ENCODE results near the gene SOX2.

SOX2 gene

GRCh38 chr3:181709537-181710279 lies 2.0 kb upstream of the SOX2 start:
- Histone ChIP-seq H3K4me3 (ENCODE audit: low read length) (peak overlapping the region; percentile 69), H3K4me1 (ENCODE audit: control insufficient read depth, low read length) (peaks cover 42% of the 10 kb centered on the region), H3K9me3 (ENCODE audit: control insufficient read depth, insufficient read depth, low read length) (no peaks in the 10 kb centered on the region), H3K36me3 (ENCODE audit: control insufficient read depth, low read length) (no peaks in the 10 kb centered on the region), H3K9me2 (replicated peaks; ENCODE audit: control insufficient read depth, low read length) (no peaks in the 10 kb centered on the region), H3K27ac (ENCODE audit: low read depth, low read length) (no peak overlapping the region), H3K79me2 (ENCODE audit: control insufficient read depth, low read length) (no peaks in the 10 kb centered on the region), H3K4me2 (ENCODE audit: low read length) (peak overlapping the region; percentile 73), H3K27me3 (ENCODE audit: control insufficient read depth, low read length) (peaks cover 50% of the 10 kb centered on the region), H3F3A (ENCODE audit: control insufficient read depth, insufficient read depth) (0 out of 2 replicates have a peak, but pooled peaks cover 7% of the 10 kb centered on the region), H4K20me1 (ENCODE audit: control insufficient read depth, insufficient read depth, low read depth, low read length) (no peaks in the 10 kb centered on the region)
- peak; percentile 80 for TF ChIP-seq CTCF (IDR thresholded peaks at IDR 0.05; ENCODE audit: low read depth, low read length, poor library complexity, severe bottlenecking)
- TF ChIP-seq EZH2phosphoT487 (IDR thresholded peaks at IDR 0.05; ENCODE audit: borderline replicate concordance, low read length): peak; percentile 67; the same call in 1 of the 2 replicates

- peak overlapping the region; percentile 65 for H3K4me3 ChIP-seq (ENCODE audit: low read length)
- H3F3A ChIP-seq (ENCODE audit: control insufficient read depth, insufficient read depth): 0 out of 2 replicates have a peak, but pooled peaks cover 7% of the 10 kb centered on the region
- TF ChIP-seq EZH2phosphoT487 (IDR thresholded peaks at IDR 0.05; ENCODE audit: borderline replicate concordance, low read length) (no peak), CTCF (IDR thresholded peaks at IDR 0.05; ENCODE audit: low read depth, low read length, poor library complexity, severe bottlenecking) (no peak)
- peaks cover 44% of the 10 kb centered on the region for H3K4me1 ChIP-seq (ENCODE audit: control insufficient read depth, low read length)
- peaks cover 57% of the 10 kb centered on the region for H3K27me3 ChIP-seq (ENCODE audit: control insufficient read depth, low read length)
- H3K4me2 ChIP-seq (ENCODE audit: low read length): peak overlapping the region; percentile 48
- no peaks in the 10 kb centered on the region for H3K9me2 ChIP-seq (replicated peaks; ENCODE audit: control insufficient read depth, low read length)
- H3K27ac ChIP-seq (ENCODE audit: low read depth, low read length): no peak overlapping the region
- no peaks in the 10 kb centered on the region for H3K36me3 ChIP-seq (ENCODE audit: control insufficient read depth, low read length)
- H4K20me1 ChIP-seq (ENCODE audit: control insufficient read depth, insufficient read depth, low read depth, low read length): no peaks in the 10 kb centered on the region
- no peaks in the 10 kb centered on the region for H3K79me2 ChIP-seq (ENCODE audit: control insufficient read depth, low read length)
- H3K9me3 ChIP-seq (ENCODE audit: control insufficient read depth, insufficient read depth, low read length): no peaks in the 10 kb centered on the region
Measured at GRCh38 chr3:181710345-181711291, 1.1 kb upstream of the SOX2 start.

DNA sequence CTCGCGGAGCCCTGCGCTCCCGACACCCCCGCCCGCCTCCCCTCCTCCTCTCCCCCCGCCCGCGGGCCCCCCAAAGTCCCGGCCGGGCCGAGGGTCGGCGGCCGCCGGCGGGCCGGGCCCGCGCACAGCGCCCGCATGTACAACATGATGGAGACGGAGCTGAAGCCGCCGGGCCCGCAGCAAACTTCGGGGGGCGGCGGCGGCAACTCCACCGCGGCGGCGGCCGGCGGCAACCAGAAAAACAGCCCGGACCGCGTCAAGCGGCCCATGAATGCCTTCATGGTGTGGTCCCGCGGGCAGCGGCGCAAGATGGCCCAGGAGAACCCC lies 464 bp downstream of the SOX2 start:
- H3K79me2 ChIP-seq (ENCODE audit: control insufficient read depth, low read length): no peaks in the 10 kb centered on the region
- H3K36me3 ChIP-seq (ENCODE audit: control insufficient read depth, low read length): no peaks in the 10 kb centered on the region
- no peaks in the 10 kb centered on the region for H3K9me2 ChIP-seq (replicated peaks; ENCODE audit: control insufficient read depth, low read length)
- peaks cover 72% of the 10 kb centered on the region for H3K27me3 ChIP-seq (ENCODE audit: control insufficient read depth, low read length)
- H3K9me3 ChIP-seq (ENCODE audit: control insufficient read depth, insufficient read depth, low read length): no peaks in the 10 kb centered on the region
- 0 out of 2 replicates have a peak, but pooled peaks cover 7% of the 10 kb centered on the region for H3F3A ChIP-seq (ENCODE audit: control insufficient read depth, insufficient read depth)
- H4K20me1 ChIP-seq (ENCODE audit: control insufficient read depth, insufficient read depth, low read depth, low read length): no peaks in the 10 kb centered on the region
- H3K4me1 ChIP-seq (ENCODE audit: control insufficient read depth, low read length): peaks cover 42% of the 10 kb centered on the region
- H3K27ac ChIP-seq (ENCODE audit: low read depth, low read length): no peak overlapping the region
- TF ChIP-seq EZH2phosphoT487 (IDR thresholded peaks at IDR 0.05; ENCODE audit: borderline replicate concordance, low read length) (0 out of 2 replicates have a peak, but pooled peaks have one; percentile 20), CTCF (IDR thresholded peaks at IDR 0.05; ENCODE audit: low read depth, low read length, poor library complexity, severe bottlenecking) (no peak)
- H3K4me2 ChIP-seq (ENCODE audit: low read length): peak overlapping the region; percentile 48
- H3K4me3 ChIP-seq (ENCODE audit: low read length): peak overlapping the region; percentile 65
